ENCODE measurements around the gene ZNF287.

- TF ChIP-seq CTCF (IDR thresholded peaks at IDR 0.05) (no peak), POLR2A (IDR thresholded peaks at IDR 0.05) (no peak)
Observed at GRCh38 chr17:16504984-16505383, 64.0 kb downstream of the ZNF287 start.
